Stimulated activated CD8-positive, alpha-beta memory T cell treated with anti-CD3 and anti-CD28 coated beads, Interleukin-15, amount 100 ng/mL, for 4 hours (primary cell): ENCODE data around the gene TSC1.

Experiments used
- DNase-seq, 2 donors: peaks; one replicate each; pipeline ENCODE4 v3.0.0-alpha.2; 2020; ENCODE audit warnings: low read depth in 2 of 2

TSC1 gene

GRCh38 chr9:132863096-132863495 is 81.3 kb downstream of the TSC1 start:
- no peak for DNase-seq

DNA sequence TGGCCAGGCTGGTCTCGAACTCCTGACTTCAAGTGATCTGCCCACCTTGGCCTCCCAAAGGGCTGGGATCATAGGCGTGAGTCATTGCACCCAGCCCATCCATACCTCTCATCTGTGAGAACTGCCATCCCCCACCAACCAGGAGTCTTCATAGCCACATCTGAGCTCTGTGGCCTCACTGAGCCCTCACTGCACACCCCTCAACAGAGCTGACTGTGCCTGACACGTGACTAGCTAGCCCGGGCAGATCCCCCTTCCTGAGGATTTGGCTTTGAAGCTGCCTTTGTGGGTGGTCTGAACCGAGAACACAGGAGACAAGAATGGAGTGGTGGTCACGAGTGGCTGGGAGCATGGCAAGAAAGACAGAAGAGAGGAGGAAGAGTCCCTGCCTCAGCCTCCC is 81.9 kb downstream of the TSC1 start:
- DNase-seq: no peak

GRCh38 chr9:132861666-132862065 is 82.8 kb downstream of the TSC1 start:
- DNase-seq: no peak

DNA sequence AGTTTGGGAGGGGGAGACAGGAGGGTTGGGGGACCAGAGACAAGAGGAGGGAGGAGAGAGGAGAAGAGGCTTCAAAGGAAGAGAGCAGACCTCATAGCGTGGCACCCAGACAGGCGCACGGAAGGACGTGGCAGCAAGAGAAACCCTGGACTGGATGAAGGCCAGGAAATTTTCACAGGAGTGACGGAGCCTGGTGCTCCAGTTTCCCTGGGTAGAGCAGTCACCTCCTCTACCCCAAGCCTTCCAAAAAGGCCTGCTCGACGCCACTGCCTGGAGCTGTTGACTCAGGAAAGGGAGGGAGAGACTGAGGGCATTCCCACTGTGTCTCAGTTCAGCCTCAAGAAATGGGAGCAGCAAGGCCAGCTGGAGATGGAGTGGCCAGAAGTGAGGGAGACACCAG is 85.7 kb downstream of the TSC1 start:
- no peak for DNase-seq

DNA sequence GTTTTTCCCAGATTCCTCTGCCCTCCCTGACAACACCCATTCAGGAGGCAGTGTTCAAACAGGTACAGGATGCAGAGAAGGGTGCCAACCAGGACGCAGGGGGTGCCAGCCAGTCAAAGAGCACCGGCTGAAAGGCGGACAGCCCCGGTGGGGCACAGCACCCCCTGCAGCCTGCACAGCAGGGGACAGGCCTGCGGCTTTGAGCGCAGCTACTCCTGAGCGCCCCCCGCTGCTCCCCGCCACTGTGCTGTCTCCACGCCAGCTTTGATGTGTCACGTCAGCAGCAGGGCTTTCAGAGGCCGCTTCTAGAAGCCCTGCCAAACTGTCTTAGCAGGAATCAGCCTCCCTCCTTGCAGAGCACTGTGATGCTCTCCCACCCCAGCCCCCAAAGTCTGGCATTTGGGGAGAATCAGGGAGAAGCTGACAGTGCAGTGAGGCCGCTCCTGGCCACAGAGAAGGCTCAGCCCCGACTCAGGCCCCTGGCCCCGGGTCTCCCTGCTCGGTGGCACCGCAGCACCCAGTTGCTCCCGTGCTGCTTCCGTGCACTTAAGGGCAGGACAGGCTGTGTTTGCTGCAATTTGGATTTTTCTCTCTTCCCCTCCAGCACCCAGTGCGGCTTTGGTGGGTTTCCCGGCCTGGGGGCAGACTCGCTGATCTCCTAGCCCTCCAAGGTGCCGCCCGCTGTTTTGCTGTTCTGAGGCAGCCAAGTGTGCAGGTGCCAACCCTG is 86.6 kb downstream of the TSC1 start:
- no peak for DNase-seq

- no peak for DNase-seq
These were observed 87.4 kb downstream of the TSC1 start for GRCh38 chr9:132857031-132857430.

DNA sequence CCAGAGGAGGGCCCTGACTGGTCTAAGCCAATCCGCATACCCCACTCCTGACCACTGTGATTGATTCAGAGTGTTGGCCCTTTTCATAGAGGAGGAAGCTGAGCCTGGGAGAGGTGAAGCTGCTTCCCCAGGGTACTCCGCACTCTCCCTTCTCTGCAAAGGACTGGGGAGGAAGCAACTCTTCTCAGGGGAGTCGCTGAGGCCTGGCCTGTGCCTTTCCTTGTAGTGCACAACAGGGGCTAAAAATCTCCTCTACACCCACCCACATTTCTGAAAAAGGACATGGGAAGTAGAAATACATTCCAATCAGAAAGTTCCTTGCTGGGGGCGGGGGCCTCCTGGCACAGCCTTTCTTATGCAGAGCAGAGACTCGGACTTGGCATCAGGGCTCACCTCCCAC is 88.5 kb downstream of the TSC1 start:
- DNase-seq: no peak

- DNase-seq: no peak
These were observed 89.6 kb downstream of the TSC1 start for GRCh38 chr9:132854832-132855231.

DNA sequence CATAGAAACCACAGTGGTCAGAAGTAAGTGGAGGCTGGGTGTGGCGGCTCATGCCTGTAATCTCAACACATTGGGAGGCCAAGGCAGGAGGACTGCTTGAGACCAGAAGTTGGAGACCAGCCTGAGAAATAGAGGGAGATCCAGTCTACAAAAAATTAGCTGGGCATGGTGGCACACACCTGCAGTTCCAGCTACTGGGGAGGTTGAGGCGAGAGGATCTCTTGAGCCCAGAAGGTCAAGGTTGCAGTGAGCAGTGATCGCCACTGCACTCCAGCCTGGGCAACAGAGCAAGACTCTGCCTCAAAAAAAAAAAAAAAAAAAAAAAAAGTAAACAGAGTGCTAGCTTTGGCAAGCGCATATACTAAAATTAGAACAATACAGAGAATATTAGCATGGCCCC is 90.9 kb downstream of the TSC1 start:
- no peak for DNase-seq

DNA sequence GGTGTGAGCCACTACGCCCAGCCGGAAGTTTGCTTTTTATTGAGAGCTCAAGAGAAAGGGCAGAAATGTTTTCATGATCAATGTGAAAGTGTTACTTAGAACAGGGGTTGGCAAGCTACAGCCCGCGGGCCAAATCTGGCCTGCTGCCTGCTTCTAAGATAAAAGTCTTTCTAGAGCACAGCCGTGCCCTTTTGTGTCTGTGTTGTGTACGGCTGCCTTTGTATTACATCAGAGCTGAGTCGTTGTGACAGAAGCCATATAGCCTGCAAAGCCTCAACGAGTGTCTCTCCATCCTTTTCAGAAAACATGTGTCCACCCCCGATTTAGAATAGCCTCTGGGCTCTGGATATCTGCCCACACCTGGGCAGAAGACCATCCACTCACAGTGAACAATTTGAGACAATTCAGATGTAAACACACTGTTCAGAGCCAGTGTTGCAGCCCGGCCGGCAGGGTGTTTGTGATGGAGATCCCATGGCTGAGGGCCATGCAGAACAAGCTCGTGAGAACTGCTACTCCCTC is 95.2 kb downstream of the TSC1 start:
- no peak for DNase-seq

GRCh38 chr9:132846918-132847515 is 97.4 kb downstream of the TSC1 start:
- DNase-seq: no peak

- DNase-seq: no peak
These were observed 98.1 kb downstream of the TSC1 start for GRCh38 chr9:132846109-132846917.

DNA sequence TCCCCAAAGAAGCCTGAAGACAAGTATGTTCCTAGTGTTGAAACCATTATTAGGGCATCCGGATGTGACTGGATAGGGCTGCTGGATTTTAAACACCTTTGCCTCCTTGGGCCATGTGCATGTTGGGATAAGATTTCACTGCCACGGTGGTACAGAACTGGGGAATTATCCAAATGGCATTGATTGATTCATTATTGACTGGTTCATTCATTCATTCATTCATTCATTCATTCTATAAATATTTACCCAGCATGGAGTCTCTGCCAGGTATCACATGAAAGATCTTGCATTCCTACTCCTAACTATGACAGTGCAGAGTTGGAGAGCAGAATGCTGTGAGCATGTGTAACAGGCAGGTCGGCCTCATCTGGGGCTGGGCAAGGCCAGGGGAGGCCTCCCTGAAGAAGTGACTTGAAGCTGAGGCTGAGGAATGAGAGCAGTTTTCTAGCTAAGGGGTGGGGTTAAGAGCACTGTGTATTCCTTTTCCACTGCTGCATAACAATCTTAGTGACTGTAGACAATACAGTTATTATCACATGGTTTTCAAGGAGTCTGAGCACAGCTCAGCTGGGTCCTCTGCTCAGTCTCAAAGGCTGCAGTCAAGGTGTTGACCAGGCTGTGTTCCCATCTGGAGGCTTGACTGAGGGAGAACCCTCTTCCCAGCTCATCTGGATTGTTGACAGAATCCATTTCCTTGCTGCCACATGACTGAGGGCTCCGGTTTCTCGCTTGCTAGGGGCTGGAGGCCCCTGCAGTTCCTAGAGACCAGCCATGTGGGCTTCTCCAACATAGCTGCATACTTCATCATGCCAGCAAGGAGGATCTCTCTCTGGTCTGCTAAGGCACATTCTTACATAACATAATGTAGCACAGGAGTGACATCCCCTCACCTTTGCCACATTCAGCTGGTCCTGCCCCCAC is 102.0 kb downstream of the TSC1 start:
- DNase-seq: no peak
